H1 (cell line): Measurements from ENCODE around the gene NCK2. TPM values are rescaled to one million over a fixed set of nuclear protein-coding genes. Genes with fewer than 3 reads are reported as not detected.

ENCODE experiments used
- ATF2 ChIP-seq: IDR thresholded peaks from 2 replicates; pipeline ENCODE4 v1.6.1; 2012; ENCODE audit warnings: low read length, inconsistent platforms
- CHD1 ChIP-seq: IDR thresholded peaks from 2 replicates; pipeline ENCODE4 v1.6.1; 2012; ENCODE audit warnings: low read depth, low read length, improper control_type of control experiment
- CHD2 ChIP-seq: IDR thresholded peaks from 2 replicates; pipeline ENCODE4 v1.6.1; 2012; ENCODE audit warnings: low read length, improper control_type of control experiment
- MAFK ChIP-seq: IDR thresholded peaks from 2 replicates; pipeline ENCODE4 v1.6.1; 2012; ENCODE audit warnings: low read depth, mild to moderate bottlenecking, improper control_type of control experiment, low read length
- RXRA ChIP-seq: IDR thresholded peaks from 2 replicates; pipeline ENCODE4 v1.6.1; 2011; ENCODE audit warnings: low read depth, mild to moderate bottlenecking, low read length, moderate library complexity; ENCODE audit not compliant: insufficient read depth
- TBP ChIP-seq: IDR thresholded peaks from 2 replicates; pipeline ENCODE4 v1.6.1; 2011; ENCODE audit warnings: low read depth, low read length, improper control_type of control experiment
- ZNF274 ChIP-seq: IDR thresholded peaks from 2 replicates; pipeline ENCODE4 v1.7.0; 2012; ENCODE audit warnings: low read length, borderline replicate concordance; ENCODE audit errors: extremely low read depth
- polyA plus RNA-seq, 7 experiments: library from polyadenylated mRNA; depleted of rRNA in 3 of 7; stranded (reverse) in 5 of 7; unstranded in 2 of 7; fragments of >200 nt in 5 of 7; fragments of 200-250 nt in 2 of 7; gene quantifications; 1 replicate in 5 of 7; 2 replicates in 1 of 7; 4 replicates in 1 of 7; pipeline versions ENCODE4 v1.2.1 to v1.2.3, GENCODE V29; 2011 to 2013; ENCODE audit warnings: missing spikeins in 2 of 7, mixed read lengths in 2 of 7
- total RNA-seq: library from RNA; stranded (reverse); fragmentation: NEBNext Ultra II Directional; extraction: Animal tissue kit (Norgen Biotek cat#: 25700); gene quantifications from 2 replicates; pipeline ENCODE4 v1.2.1, GENCODE V29; 2021

NCK2 gene
- total and polyA plus RNA-seq, 2 of the 8 experiments (the other 6 are each of a cell fraction or from before 2014, with no cell fraction given): 30.3 to 65.7 TPM

- TF ChIP-seq CHD1 (no peak), ATF2 (no peak), TBP (no peak), MAFK (no peak), RXRA (no peak), ZNF274 (no peak), CHD2 (no peak)
Observed at GRCh38 chr2:105883911-105884694, 139.4 kb downstream of the NCK2 start (continued).
